Skeletal muscle satellite cell (primary cell): ENCODE data around the gene FFAR1.

Source experiments
- H3K27me3 ChIP-seq: 2 replicates; pipeline ENCODE4 v1.7.0; 2013; ENCODE audit warnings: low read length; ENCODE audit not compliant: control insufficient read depth, insufficient read depth
- H3K36me3 ChIP-seq: 2 replicates; pipeline ENCODE4 v1.7.0; 2013; ENCODE audit warnings: mild to moderate bottlenecking, control low read depth, low read length; ENCODE audit not compliant: insufficient read depth
- H3K4me1 ChIP-seq: 2 replicates; pipeline ENCODE4 v1.7.0; 2013; ENCODE audit warnings: low read length; ENCODE audit not compliant: control insufficient read depth, insufficient read depth
- H3K4me2 ChIP-seq: 2 replicates; pipeline ENCODE4 v1.7.0; 2013; ENCODE audit warnings: mild to moderate bottlenecking, low read length
- H3K4me3 ChIP-seq: 2 replicates; pipeline ENCODE4 v1.7.0; 2013; ENCODE audit warnings: low read length
- H3K9ac ChIP-seq: 2 replicates; pipeline ENCODE4 v1.7.0; 2013; ENCODE audit warnings: mild to moderate bottlenecking, low read depth, low read length, moderate library complexity
- H3K9me3 ChIP-seq: replicated peaks from 2 replicates; pipeline ENCODE4 v1.7.0; 2013; ENCODE audit warnings: mild to moderate bottlenecking, control low read depth, low read length

The FFAR1 gene

DNA sequence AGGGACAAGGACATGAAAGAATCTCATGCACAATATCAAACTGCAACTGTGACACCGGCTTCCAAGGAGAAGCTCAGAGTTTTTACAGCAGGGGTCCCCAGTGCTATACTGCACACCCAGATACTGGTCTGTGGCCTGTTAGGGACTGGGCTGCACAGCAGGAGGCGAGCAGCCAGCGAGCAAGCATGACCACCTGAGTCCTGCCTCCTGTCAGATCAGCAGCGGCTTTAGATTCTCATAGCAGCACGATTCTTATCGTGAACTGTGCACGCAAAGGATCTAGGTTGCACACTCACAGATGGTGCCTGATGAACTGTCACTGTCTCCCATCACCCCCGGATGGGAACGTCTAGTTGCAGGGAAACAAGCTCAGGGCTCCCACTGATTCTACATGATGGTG lies 31.8 kb upstream of the FFAR1 start:
- peaks cover 13% of the 10 kb centered on the region for H3K4me1 ChIP-seq
- H3K9ac ChIP-seq: no peak overlapping the region
- H3K4me2 ChIP-seq: no peak overlapping the region
- H3K9me3 ChIP-seq: no peaks in the 10 kb centered on the region
- H3K4me3 ChIP-seq: no peak overlapping the region
- H3K27me3 ChIP-seq: peaks cover 3% of the 10 kb centered on the region
- H3K36me3 ChIP-seq: no peaks in the 10 kb centered on the region

- Histone ChIP-seq H3K4me2 (no peak overlapping the region), H3K9me3 (no peaks in the 10 kb centered on the region), H3K9ac (no peak overlapping the region), H3K36me3 (no peaks in the 10 kb centered on the region), H3K4me1 (peaks cover 13% of the 10 kb centered on the region), H3K27me3 (peaks cover 2% of the 10 kb centered on the region), H3K4me3 (no peak overlapping the region)
Observed at GRCh38 chr19:35316560-35316959, 31.1 kb upstream of the FFAR1 start.

DNA sequence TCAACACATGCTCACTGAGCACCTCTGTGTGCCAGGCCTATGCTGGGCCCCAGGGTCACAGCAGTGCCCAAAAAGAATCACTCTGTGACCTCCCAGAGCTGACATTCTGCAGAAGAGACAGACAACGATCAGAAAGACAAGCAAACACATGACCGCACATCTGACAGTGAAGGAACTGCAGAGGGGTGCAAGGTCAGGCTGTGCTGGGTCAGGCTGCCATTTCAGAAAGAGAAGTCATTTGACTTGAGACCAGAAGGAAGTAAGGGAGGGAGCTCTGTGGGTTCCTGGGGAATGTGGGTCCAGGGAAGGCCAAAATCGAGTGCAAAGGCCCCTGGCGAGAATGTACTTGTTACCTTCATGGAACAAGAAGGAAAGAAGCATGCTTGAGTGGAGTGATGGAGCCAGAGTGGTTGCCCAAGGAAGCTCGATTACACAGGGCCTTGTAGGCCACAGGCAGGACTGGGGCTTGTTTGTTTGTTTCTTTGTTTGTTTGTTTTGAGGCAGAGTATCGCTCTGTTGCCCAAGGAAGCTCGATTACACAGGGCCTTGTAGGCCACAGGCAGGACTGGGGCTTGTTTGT lies 30.1 kb upstream of the FFAR1 start:
- Histone ChIP-seq H3K9me3 (peaks cover 5% of the 10 kb centered on the region), H3K9ac (no peak overlapping the region), H3K27me3 (peaks cover 4% of the 10 kb centered on the region), H3K4me1 (peaks cover 13% of the 10 kb centered on the region), H3K4me2 (no peak overlapping the region), H3K4me3 (no peak overlapping the region), H3K36me3 (no peaks in the 10 kb centered on the region)

DNA sequence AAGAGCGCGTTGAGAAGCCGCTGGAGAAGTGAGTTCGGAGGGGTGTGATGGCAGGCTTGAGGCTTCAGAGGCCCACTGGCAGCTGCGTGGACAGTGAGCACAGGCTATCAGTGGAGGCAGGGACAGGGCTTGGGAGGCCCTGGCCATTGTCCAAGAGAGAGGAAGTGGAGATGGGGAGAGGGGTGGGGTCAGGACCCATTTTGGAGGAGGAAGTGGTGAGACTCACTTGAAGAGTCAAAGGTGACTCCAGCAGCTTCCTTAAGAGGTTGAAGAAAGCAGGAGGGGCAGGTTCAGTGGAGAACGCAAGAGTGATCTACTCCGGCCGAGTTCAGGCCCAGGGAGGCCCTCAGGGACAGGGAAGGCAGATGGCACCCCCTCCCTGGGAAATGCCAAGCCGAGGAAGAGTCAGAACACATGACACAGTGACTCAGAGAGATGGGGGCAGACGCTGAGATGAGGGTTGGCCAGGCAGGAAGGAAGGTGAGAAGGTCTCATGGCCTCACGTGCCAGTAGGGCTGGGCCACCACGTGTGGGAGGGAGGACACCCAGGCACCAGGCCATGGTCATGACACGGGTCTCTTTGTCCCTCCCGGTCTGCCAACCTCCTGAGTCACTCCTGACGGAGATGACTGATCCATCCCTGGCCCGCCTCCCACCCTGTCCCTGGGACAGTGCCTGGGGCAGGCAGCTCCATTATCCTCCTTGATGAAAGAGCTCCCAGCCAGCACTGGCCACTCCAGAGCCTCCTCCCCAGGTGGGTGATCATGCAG lies 28.8 kb upstream of the FFAR1 start:
- H3K9ac ChIP-seq: peak overlapping the region; percentile 32

GRCh38 chr19:35320065-35320713 lies 27.5 kb upstream of the FFAR1 start:
- Histone ChIP-seq H3K9ac (no peak overlapping the region), H3K36me3 (no peaks in the 10 kb centered on the region), H3K4me1 (peaks cover 13% of the 10 kb centered on the region), H3K4me2 (no peak overlapping the region), H3K4me3 (no peak overlapping the region), H3K9me3 (peaks cover 5% of the 10 kb centered on the region), H3K27me3 (peaks cover 7% of the 10 kb centered on the region)

More for the DNA sequence above, 28.8 kb upstream of the FFAR1 start:
- H3K9me3 ChIP-seq: peaks cover 5% of the 10 kb centered on the region
- H3K4me3 ChIP-seq: peak overlapping the region; percentile 11
- no peaks in the 10 kb centered on the region for H3K36me3 ChIP-seq
- H3K4me2 ChIP-seq: peak overlapping the region; percentile 48
- peaks cover 7% of the 10 kb centered on the region for H3K27me3 ChIP-seq
- H3K4me1 ChIP-seq: peaks cover 13% of the 10 kb centered on the region

DNA sequence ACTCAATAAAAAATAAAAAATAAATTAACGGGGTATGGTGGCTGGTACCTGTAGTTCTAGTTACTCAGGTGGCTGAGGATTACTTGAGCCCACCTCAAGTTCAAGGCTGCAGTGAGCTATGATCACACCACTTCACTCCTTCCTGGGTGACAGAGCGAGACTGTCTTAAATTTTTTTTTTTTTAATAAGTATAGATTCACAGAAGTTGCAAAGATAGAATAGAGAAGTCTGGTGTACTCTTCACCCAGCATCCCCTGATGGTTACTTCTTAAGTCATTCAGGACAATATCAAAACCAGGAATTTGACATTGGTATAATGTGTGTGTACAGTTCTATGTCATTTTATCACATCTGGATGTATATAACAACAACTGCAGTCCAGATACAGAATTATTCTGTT lies 26.4 kb upstream of the FFAR1 start:
- Histone ChIP-seq H3K36me3 (no peaks in the 10 kb centered on the region), H3K9me3 (peaks cover 5% of the 10 kb centered on the region), H3K4me3 (no peak overlapping the region), H3K4me2 (no peak overlapping the region), H3K27me3 (peaks cover 7% of the 10 kb centered on the region), H3K4me1 (peaks cover 13% of the 10 kb centered on the region), H3K9ac (no peak overlapping the region)

GRCh38 chr19:35322014-35322413 lies 25.7 kb upstream of the FFAR1 start:
- H3K4me2 ChIP-seq: no peak overlapping the region
- no peak overlapping the region for H3K4me3 ChIP-seq
- H3K36me3 ChIP-seq: no peaks in the 10 kb centered on the region
- peaks cover 13% of the 10 kb centered on the region for H3K4me1 ChIP-seq
- peaks cover 5% of the 10 kb centered on the region for H3K9me3 ChIP-seq
- no peak overlapping the region for H3K9ac ChIP-seq
- peaks cover 13% of the 10 kb centered on the region for H3K27me3 ChIP-seq

DNA sequence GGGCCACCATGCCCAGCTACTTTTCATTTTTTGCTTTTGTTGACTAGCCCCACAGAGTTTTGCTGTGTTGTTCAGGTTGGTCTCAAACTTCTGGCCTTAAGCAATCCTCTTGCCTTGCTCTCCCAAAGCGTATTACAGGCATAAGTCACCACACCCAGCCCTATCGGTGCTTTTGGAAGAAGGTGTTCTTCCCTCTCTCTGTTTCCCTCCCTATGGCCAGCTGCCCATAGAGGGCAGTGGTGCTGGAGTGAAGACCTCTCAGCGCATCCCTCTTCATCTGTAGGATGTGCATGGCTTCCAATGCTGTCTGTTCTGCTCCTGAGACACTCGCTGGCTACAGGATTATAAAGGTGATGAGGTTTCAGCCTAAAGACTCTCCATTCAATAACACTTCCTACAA lies 20.1 kb upstream of the FFAR1 start:
- Histone ChIP-seq H3K4me3 (no peak overlapping the region), H3K9me3 (no peaks in the 10 kb centered on the region), H3K36me3 (no peaks in the 10 kb centered on the region), H3K9ac (no peak overlapping the region), H3K4me1 (no peaks in the 10 kb centered on the region), H3K4me2 (no peak overlapping the region), H3K27me3 (peaks cover 52% of the 10 kb centered on the region)

- no peaks in the 10 kb centered on the region for H3K4me1 ChIP-seq
- H3K9ac ChIP-seq: no peak within 1 kb of the TSS
- H3K36me3 ChIP-seq: no peaks in the 10 kb centered on the region
- H3K9me3 ChIP-seq: no peaks in the 10 kb centered on the region
- peaks cover 62% of the 10 kb centered on the region for H3K27me3 ChIP-seq
- no peak within 1 kb of the TSS for H3K4me2 ChIP-seq
- H3K4me3 ChIP-seq: no peak within 1 kb of the TSS
Observed at GRCh38 chr19:35328851-35329285, 18.8 kb upstream of the FFAR1 start, which contains the start of gene CD22. Gene CD22, plus strand, starts transcription at chr19:35329187. Its CDS starts 2,854 bp downstream, at chr19:35332041.

GRCh38 chr19:35329323-35329722 lies 18.4 kb upstream of the FFAR1 start:
- H3K9ac ChIP-seq: no peak overlapping the region
- no peaks in the 10 kb centered on the region for H3K9me3 ChIP-seq
- no peaks in the 10 kb centered on the region for H3K4me1 ChIP-seq
- H3K4me2 ChIP-seq: no peak overlapping the region
- H3K4me3 ChIP-seq: no peak overlapping the region
- H3K27me3 ChIP-seq: peaks cover 66% of the 10 kb centered on the region
- H3K36me3 ChIP-seq: no peaks in the 10 kb centered on the region

DNA sequence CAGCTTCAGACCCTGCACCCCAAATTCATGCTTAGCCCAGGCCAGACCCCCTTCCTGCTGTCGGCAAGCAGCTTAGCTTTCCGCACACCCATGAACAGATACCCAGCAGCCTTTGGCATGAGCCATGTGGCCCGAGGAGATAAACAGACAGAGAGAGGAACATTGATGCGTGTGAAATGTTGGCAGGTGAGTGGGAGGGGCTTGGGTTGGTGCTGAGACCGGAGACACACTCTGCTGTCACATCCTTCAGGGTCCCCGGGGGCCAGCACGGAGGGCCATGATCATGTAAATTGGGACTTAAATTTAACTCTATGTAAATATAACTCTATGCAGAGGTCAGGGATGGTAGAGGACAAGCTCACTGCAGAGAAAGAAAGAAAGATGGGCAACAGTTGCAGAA lies 17.2 kb upstream of the FFAR1 start:
- no peaks in the 10 kb centered on the region for H3K36me3 ChIP-seq
- no peak overlapping the region for H3K4me3 ChIP-seq
- no peak overlapping the region for H3K4me2 ChIP-seq
- no peak overlapping the region for H3K9ac ChIP-seq
- no peaks in the 10 kb centered on the region for H3K4me1 ChIP-seq
- H3K9me3 ChIP-seq: no peaks in the 10 kb centered on the region
- peaks cover 66% of the 10 kb centered on the region for H3K27me3 ChIP-seq
